22Rv1 (cell line): ENCODE measurements around the gene CREBRF.
A peak's percentile ranks its signal among the peaks of the same experiment; 100 is the strongest.

Source experiments
- H3K27ac ChIP-seq: fragments of 450-650 bp; 2 replicates; pipeline ENCODE4 v1.5.1; 2017
- ZFX ChIP-seq: fragments of 450-650 bp; IDR thresholded peaks from 2 replicates; pipeline ENCODE4 v1.6.1; 2017; ENCODE audit warnings: antibody characterized with exemption, borderline replicate concordance
- TF ChIP-seq, protein P1 (sequence below): fragments of 450-650 bp; IDR thresholded peaks from 2 replicates; pipeline ENCODE4 v1.5.1; 2017; ENCODE audit warnings: mild to moderate bottlenecking

Gene CREBRF

DNA sequence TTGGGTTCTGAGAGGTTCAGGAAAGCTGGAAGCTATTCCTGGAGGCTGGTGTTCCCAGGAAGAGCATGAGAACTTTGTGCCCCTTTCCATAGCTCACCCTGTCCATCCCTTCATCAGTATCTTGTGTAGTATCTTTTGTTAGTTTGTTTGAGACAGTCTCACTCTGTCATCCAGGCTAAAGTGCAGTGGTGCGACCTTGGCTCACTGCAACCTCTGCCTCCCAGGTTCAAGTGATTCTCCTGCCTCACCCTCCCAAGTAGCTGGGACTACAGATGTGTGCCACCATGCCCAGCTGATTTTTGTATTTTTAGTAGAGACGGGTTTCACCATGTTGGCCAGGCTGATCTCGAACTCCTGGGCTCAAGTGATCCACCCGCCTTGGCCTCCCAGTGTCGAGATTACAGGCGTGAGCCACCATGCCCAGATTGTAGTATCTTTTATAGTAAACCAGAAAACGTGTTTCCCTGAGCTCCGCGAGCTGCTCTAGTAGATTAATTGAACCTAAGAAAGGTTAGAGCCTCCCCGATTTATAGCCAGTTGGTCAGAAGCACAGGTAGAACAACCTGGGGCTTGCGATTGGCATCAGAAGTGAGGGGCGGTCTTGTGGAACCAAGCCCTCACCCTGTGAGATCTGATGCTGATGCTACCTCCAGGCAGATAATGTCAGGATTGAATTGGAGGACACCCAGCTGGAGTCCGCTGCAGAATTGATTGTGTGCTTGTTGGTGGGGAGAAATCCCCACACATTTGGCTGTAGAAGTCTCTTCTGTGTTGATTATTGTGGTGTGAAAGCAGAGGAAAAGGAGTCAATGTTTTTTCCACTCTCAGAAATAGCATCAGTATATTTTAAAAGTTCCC, 40.3 kb upstream of the CREBRF start:
- TF ChIP-seq, protein P1, sequence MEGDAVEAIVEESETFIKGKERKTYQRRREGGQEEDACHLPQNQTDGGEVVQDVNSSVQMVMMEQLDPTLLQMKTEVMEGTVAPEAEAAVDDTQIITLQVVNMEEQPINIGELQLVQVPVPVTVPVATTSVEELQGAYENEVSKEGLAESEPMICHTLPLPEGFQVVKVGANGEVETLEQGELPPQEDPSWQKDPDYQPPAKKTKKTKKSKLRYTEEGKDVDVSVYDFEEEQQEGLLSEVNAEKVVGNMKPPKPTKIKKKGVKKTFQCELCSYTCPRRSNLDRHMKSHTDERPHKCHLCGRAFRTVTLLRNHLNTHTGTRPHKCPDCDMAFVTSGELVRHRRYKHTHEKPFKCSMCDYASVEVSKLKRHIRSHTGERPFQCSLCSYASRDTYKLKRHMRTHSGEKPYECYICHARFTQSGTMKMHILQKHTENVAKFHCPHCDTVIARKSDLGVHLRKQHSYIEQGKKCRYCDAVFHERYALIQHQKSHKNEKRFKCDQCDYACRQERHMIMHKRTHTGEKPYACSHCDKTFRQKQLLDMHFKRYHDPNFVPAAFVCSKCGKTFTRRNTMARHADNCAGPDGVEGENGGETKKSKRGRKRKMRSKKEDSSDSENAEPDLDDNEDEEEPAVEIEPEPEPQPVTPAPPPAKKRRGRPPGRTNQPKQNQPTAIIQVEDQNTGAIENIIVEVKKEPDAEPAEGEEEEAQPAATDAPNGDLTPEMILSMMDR: no peak
- no peak for TF ChIP-seq ZFX
- peak overlapping the region; percentile 75 for H3K27ac ChIP-seq

DNA sequence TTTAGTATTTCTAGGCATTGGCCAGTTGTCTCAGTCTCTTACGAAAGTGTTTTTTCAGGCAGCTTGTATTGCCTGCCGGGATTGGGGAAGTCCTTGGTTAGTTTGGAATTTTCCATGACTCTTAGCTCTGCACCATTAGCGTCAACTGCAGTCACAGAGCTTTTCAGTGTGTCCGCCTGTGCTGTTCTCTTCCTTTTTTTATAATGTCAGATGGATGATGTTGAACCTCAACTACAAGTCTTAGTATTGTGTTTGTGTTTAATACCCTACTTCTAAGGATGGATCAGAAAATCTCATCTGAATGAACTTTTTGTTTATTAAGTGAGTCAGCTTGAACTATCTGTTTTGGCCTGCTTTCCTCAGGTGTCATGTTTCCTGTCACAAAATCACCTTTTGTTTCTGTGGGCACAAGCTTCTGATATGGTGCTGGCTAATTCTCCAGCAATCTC, 39.5 kb upstream of the CREBRF start:
- peak overlapping the region; percentile 75 for H3K27ac ChIP-seq
- TF ChIP-seq, protein P1: no peak
- TF ChIP-seq ZFX: no peak

DNA sequence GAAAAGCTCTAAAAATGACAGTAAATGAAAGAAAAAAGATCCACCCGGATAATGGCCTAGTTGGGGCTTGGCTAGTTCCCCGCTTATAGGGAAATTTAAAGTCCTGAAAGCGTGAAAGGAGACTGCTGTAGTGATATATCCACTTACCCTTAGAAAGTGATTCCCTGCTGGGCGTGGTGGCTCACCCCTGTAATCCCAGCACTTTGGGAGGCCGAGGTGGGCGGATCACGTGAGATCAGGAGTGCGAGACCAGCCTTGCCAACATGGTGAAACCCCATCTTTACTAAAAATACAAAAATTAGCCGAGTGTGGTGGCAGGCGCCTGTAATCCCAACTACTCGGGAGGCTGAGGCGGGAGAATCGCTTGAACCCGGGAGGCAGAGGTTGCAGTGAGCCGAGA, 39.1 kb upstream of the CREBRF start:
- peak overlapping the region; percentile 75 for H3K27ac ChIP-seq

DNA sequence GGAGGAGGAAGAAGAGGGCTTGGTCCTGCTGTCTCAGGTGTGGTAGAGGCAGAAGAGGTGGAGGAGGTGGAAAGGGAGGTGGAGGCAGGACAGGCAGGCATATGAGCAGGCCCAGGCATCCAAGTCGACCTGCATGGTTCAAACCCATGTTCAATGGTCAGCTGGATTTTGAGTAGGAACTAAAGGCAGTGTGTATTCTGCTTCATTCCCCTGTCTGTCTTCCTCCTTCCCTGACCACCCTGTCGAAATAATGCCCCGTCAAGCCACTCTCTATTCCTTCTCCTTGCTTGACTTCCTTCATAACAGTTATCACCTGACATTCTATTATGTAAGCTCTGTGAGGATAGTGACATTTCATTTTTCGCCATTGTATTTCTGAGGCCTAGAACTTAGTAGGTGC, 37.8 kb upstream of the CREBRF start:
- H3K27ac ChIP-seq: no peak overlapping the region
- TF ChIP-seq, protein P1: no peak
- no peak for TF ChIP-seq ZFX

DNA sequence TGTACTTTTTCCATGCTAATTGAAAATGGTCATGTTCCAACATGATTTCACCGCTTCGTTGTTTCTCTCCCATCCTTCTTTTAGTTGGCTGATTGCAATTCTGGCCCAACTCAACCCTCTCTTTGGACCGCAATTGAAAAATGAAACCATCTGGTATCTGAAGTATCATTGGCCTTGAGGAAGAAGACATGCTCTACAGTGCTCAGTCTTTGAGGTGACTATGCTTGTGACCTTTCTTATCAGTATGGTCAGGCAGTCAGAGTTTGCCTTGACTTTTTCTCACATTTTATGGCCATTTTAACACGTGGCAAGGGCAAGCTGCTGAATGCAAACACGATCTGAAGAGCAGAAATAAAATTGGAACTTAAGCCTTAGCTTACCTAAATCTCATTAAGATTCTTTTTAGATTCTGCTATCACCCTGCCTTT, 36.0 kb upstream of the CREBRF start:
- H3K27ac ChIP-seq: no peak overlapping the region
- no peak for TF ChIP-seq ZFX
- TF ChIP-seq, protein P1: no peak

DNA sequence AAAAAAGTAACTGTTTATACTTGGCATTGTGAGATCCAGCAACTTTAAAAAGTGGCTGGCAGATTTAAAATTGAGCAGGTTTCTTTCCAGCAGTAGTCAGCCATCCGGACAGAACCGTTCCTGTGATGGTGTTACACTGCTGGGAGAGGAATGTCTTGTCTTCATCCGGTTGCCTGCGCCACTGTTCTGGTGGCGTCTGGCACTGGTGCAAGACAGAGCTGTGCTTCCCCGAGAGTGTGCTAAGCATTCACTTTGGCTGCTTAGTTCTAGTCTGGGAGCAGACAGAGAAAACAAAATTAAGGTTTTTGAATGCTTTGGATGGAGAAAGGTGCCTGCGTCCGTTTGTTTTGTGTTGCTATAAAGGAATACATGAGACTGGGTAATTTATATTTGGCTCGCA, 35.5 kb upstream of the CREBRF start:
- TF ChIP-seq ZFX: no peak

DNA sequence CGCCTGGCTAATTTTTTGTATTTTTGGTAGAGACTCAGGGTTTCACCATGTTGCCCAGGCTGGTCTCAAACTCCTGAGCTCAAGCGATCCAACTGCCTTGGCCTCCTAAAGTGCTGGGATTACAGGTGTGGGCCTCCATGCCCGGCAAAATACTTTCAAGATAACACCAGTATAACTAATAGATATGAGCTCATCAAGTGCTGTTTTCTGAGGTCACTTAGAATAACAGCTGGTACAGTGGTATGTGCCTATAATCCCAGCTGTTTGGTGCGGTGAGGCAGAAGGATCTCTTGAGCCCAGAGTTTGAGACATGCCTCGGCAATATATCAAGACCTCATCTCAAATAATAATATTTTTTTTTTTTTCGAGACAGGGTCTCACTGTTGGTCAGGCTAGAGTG, 30.5 kb upstream of the CREBRF start:
- no peak overlapping the region for H3K27ac ChIP-seq
- TF ChIP-seq ZFX: no peak

More for the DNA sequence above, 35.5 kb upstream of the CREBRF start:
- no peak overlapping the region for H3K27ac ChIP-seq

DNA sequence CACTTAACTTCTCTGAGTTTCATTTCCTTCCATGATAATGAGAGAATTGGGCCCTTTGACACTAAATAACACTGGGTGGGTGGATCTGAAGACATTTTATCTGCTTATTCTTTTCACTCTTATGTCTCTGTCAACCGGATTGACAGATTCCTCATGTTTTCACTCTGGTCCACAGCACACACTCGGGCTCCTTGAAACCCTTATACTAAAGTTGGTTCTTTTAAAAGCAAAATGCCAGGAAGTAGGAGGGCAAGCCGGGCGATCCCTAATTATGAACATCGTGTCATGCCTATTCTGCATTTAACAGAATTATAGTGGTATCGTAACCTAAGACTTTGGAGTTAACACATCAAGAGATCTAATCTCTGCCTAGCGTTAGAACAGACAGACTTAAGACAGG, 28.2 kb upstream of the CREBRF start:
- TF ChIP-seq, protein P1: no peak
- TF ChIP-seq ZFX: no peak
- no peak overlapping the region for H3K27ac ChIP-seq

DNA sequence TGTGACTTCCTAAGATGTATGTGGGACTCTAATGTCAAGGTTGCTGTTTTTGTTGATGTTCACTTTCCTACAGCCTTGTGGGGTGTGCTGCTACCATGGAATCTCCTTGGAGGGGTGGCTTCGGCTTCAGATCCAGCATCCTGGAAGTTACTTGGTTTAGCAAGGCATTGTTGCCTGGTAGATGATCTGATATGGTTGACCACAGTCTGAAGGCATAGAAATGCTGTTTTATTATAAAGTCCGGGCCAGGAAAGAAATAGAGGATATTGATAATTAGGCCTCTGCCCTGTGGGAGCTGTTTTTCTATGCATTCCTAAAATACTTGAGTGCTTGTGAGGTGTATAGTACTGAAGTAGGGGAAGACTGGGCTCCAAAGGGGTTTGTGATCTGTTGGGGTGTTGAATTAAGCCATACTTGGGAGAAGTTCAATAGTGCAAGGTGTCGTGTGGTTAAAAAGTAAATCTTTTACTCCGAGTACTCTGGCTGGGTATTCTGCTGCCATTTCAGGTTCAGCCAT, 27.3 kb upstream of the CREBRF start:
- no peak for TF ChIP-seq ZFX
- TF ChIP-seq, protein P1: no peak
- no peak overlapping the region for H3K27ac ChIP-seq
